ENCODE data around the gene ATAD3B. TPM values are rescaled to one million over a fixed set of nuclear protein-coding genes. Genes with fewer than 3 reads are reported as not detected.
A peak's percentile ranks its signal among the peaks of the same experiment; 100 is the strongest.
"Not testable (repeated sequence)": the region's sequence is repeated elsewhere in the genome, so short reads cannot be mapped to it uniquely, and the experiment has no call there.

Gene ATAD3B
- total RNA-seq, 6 experiments from 2014 or later: 8.9 to 15.0 (median 10.2) TPM

DNA sequence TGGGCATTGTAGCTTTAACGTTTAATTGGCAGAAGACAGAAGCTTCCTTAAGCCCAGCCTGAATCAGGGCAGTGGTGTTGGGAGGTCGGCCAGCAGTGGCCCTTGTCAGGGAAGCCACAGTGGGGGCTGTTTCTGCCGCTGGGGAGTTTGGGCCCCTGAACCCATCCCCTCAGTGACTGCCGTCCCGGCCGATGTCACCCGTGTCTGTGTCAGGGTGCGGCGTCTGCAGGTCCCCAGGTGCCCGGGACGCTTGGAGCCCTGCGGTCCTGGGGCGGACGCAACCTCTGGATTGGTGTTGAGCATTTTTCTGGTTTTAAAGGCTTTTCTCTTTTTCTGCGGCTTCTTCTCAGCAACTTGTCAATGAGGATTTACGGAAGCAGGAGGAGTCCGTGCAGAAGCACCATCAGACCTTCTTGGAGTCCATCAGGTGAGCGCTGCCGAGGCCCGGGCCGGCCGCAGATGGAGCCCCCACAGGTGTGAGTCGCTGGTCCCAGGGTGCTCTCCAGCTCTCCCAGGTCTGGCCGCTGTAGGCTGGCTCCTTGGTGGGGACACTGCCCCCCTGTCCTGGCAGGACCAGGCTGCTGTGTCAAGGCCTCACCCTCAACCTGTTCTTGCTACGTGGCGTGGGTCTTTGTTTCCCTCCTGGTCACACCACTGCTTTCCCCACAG lies 19.7 kb upstream of the ATAD3B start:
- WGBS (ENCODE audit: insufficient coverage, low coverage, low lambda C conversion rate, missing lambda C conversion rate): 60% methylated on average over 2 of the region's 26 CpGs
- no peak overlapping the region for H3K4me3 ChIP-seq
- no peak for TF ChIP-seq POLR2A (IDR thresholded peaks at IDR 0.05)
- TF ChIP-seq CTCF (IDR thresholded peaks at IDR 0.05): no peak
- ATAC-seq (no peak), DNase-seq (no peak)
- no peaks in the 10 kb centered on the region for H3K4me1 ChIP-seq
- no peaks in the 10 kb centered on the region for H3K9me3 ChIP-seq
- intact Hi-C loops (cut with DNase I): no loop called here
- no peaks in the 10 kb centered on the region for H3K27me3 ChIP-seq
- no peaks in the 10 kb centered on the region for H3K36me3 ChIP-seq
- no peak overlapping the region for H3K27ac ChIP-seq

DNA sequence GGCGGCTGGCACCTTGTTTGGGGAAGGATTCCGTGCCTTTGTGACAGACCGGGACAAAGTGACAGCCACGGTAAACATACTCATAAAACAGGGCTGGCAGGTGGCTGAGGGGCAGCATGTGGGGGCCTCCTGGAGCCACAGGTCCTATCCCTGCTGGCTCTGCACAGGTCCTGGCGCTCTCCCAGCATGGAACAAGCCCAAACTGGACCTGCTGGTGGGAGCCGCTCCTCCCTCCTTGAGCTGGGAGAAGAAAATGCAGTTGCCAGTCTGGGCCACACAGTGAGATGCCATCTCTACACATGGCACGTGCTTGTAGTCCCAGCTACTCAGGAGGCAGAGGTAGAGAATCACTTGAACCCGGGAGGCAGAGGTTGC lies 19.2 kb upstream of the ATAD3B start:
- H3K4me3 ChIP-seq; ATAC-seq; H3K4me1 ChIP-seq; H3K36me3 ChIP-seq; intact Hi-C loops (cut with DNase I); H3K27me3 ChIP-seq; H3K9me3 ChIP-seq; DNase-seq; H3K27ac ChIP-seq: not testable (repeated sequence)
- WGBS (ENCODE audit: insufficient coverage, low coverage, low lambda C conversion rate, missing lambda C conversion rate): no CpG with 5 or more reads among the region's 8 CpGs

DNA sequence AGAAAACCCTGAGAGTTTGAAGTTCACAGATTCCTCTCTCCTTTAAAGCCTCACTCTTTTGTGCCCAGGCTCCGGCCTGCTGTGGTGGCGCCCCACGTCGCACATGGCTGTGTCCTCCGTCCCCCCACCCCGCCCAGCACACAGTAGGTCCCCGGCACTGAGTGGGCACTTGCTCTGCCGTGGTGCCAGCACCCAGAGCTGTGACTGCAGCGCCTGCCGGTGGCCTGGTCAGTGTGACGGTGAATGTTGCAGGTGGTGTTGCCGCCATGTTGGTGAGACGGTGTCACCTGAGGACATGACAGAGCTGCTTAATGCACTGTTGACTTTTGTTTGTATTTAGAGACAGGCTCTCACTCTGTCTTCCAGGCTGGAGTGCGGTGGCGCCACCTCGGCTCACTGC lies 18.7 kb upstream of the ATAD3B start:
- no peak overlapping the region for H3K27ac ChIP-seq
- DNase-seq (no peak), ATAC-seq (no peak)
- no peak overlapping the region for H3K4me3 ChIP-seq
- TF ChIP-seq CTCF (IDR thresholded peaks at IDR 0.05) (no peak), POLR2A (IDR thresholded peaks at IDR 0.05) (no peak)
- H3K4me1 ChIP-seq: peaks cover 0 to 4% (median 0%) of the 10 kb centered on the region in 4 donors
- intact Hi-C loops (cut with DNase I): no loop called here
- no peaks in the 10 kb centered on the region for H3K9me3 ChIP-seq
- no peaks in the 10 kb centered on the region for H3K27me3 ChIP-seq
- 73% methylated on average over 3 of the region's 16 CpGs for WGBS (ENCODE audit: insufficient coverage, low coverage, low lambda C conversion rate, missing lambda C conversion rate)
- no peaks in the 10 kb centered on the region for H3K36me3 ChIP-seq

DNA sequence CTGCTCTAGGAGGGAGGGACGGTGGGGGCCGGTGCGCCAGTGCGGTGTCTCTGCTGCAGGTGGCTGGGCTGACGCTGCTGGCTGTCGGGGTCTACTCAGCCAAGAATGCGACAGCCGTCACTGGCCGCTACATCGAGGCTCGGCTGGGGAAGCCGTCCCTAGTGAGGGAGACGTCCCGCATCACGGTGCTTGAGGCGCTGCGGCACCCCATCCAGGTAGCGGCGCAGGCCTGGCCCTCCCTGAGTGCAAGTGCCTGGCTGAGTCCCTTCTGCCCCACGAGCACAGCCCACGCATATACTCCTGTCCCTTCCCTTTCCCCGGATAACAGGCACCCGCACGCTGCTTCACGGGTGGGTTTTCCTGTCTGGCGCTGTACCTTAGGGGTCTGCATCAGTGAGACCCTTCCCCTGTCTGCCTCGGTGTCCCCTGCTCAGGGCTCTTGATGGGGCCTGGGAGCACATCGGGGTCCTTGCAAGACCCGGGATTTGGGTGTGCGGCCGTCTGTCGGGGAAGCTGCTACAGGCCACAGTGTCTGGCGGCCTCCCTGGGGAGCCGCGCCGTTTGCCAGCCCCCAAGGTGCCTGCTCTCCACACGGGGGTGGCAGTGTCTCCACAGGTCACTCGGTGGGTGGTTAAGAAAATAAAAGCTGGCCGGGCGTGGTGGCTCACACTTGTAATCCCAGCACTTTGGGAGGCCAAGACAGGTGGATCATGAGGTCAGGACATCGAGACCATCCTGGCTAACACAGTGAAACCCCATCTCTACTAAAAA lies 17.1 kb upstream of the ATAD3B start:
- WGBS (ENCODE audit: insufficient coverage, low coverage, low lambda C conversion rate, missing lambda C conversion rate): 98% methylated on average over 9 of the region's 41 CpGs
- H3K27ac ChIP-seq; H3K4me3 ChIP-seq; ATAC-seq; H3K36me3 ChIP-seq; H3K9me3 ChIP-seq; H3K27me3 ChIP-seq; intact Hi-C loops (cut with DNase I); H3K4me1 ChIP-seq; DNase-seq: not testable (repeated sequence)

DNA sequence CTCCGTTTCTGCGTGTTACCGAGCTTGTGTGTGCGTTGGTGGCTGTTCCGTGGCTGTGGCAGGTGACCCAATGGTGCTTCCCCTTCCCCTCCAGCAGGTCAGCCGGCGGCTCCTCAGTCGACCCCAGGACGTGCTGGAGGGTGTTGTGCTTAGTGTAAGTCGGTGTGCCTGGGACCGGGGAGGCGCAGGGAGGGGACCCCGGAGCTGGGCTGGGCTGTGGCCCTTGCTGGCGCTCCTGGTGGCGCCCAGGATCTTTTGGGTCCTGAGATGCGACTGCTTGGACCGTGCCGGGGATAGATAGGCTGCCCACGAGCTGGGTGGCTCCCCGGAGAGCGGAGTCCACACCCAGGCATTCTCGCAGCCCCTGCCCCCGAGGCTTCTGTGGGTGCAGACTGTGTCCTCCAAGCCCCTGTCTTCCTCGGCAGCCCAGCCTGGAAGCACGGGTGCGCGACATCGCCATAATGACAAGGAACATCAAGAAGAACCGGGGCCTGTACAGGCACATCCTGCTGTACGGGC lies 16.1 kb upstream of the ATAD3B start:
- no CpG with 5 or more reads among the region's 30 CpGs for WGBS (ENCODE audit: insufficient coverage, low coverage, low lambda C conversion rate, missing lambda C conversion rate)
- H3K27ac ChIP-seq: no peak overlapping the region
- TF ChIP-seq CTCF (IDR thresholded peaks at IDR 0.05) (no peak), POLR2A (IDR thresholded peaks at IDR 0.05) (no peak)
- no peaks in the 10 kb centered on the region for H3K36me3 ChIP-seq
- no peak overlapping the region for H3K4me3 ChIP-seq
- ATAC-seq (no peak), DNase-seq (no peak)
- intact Hi-C loops (cut with DNase I): no loop called here
- no peaks in the 10 kb centered on the region for H3K27me3 ChIP-seq
- peaks cover 0 to 4% (median 0%) of the 10 kb centered on the region in 4 donors for H3K4me1 ChIP-seq
- H3K9me3 ChIP-seq: no peaks in the 10 kb centered on the region

DNA sequence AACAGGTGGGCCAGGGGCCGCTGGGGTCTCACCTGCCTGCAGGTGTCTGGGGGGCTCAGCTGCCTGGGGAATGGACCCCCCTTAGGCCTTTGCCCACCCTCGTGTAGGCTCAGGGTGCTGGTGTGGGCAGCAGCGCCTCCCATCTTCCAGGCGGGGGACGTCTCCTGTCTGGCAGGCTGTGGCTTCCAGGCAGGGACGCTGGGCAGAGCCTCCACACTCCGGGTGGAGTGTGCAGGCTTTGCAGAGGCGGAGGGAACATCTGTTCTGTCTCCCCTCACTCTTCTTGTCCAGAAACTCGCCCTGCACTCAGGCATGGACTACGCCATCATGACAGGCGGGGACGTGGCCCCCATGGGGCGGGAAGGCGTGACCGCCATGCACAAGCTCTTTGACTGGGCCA lies 15.6 kb upstream of the ATAD3B start:
- ATAC-seq; H3K36me3 ChIP-seq; H3K27ac ChIP-seq; H3K9me3 ChIP-seq; DNase-seq; intact Hi-C loops (cut with DNase I); H3K4me3 ChIP-seq; H3K27me3 ChIP-seq; H3K4me1 ChIP-seq: not testable (repeated sequence)
- no CpG with 5 or more reads among the region's 15 CpGs for WGBS (ENCODE audit: insufficient coverage, low coverage, low lambda C conversion rate, missing lambda C conversion rate)

GRCh38 chr1:1456683-1457255 lies 14.8 kb upstream of the ATAD3B start:
- H3K4me1 ChIP-seq; H3K36me3 ChIP-seq; H3K9me3 ChIP-seq; H3K27me3 ChIP-seq; intact Hi-C loops (cut with DNase I): not testable (repeated sequence)
- H3K4me3 ChIP-seq: peak overlapping the region in 1 of 3 donors; percentile 32
- H3K27ac ChIP-seq: peak overlapping the region in 1 of 3 donors; percentile 24
- 27% methylated on average over 7 of the region's 22 CpGs for WGBS (ENCODE audit: insufficient coverage, low coverage, low lambda C conversion rate, missing lambda C conversion rate)
- DNase-seq: peak in 1 of 3 donors; percentile 74
- ATAC-seq: peak; percentile 51 to 90 (median 82)

GRCh38 chr1:1459156-1459555 lies 12.4 kb upstream of the ATAD3B start:
- H3K4me3 ChIP-seq; H3K4me1 ChIP-seq; H3K27me3 ChIP-seq; H3K27ac ChIP-seq; DNase-seq; ATAC-seq; intact Hi-C loops (cut with DNase I); H3K9me3 ChIP-seq; H3K36me3 ChIP-seq: not testable (repeated sequence)
- no CpG with 5 or more reads among the region's 19 CpGs for WGBS (ENCODE audit: insufficient coverage, low coverage, low lambda C conversion rate, missing lambda C conversion rate)

All from right lobe of liver (tissue), 6 donors.